GM23248 (cell line): ENCODE results near the gene CROCC2. TPM values are rescaled to one million over a fixed set of nuclear protein-coding genes. Genes with fewer than 3 reads are reported as not detected.

Source experiments
- DNase-seq: peaks from one replicate; pipeline ENCODE4 v3.0.0-alpha.2; 2015
- H2AFZ ChIP-seq: fragments of 200-600 bp; sonication (generic); 2 replicates; pipeline ENCODE4 v1.6.1; 2016; ENCODE audit warnings: antibody characterized with exemption
- H3F3A ChIP-seq: fragments of 200-600 bp; sonication (generic); 2 replicates; pipeline ENCODE4 v1.6.1; 2016; ENCODE audit warnings: mild to moderate bottlenecking, antibody characterized with exemption, mixed run types; ENCODE audit not compliant: insufficient read depth
- H3K27ac ChIP-seq: fragments of 200-600 bp; sonication (generic); 2 replicates; pipeline ENCODE4 v1.5.1; 2016; ENCODE audit warnings: mild to moderate bottlenecking
- H3K27me3 ChIP-seq: fragments of 200-600 bp; sonication (generic); replicated peaks from 2 replicates; pipeline ENCODE4 v1.6.1; 2016; ENCODE audit warnings: mild to moderate bottlenecking; ENCODE audit not compliant: insufficient read depth
- H3K36me3 ChIP-seq: fragments of 200-600 bp; sonication (generic); 2 replicates; pipeline ENCODE4 v1.6.1; 2016; ENCODE audit warnings: low read depth, mild to moderate bottlenecking
- H3K4me1 ChIP-seq: fragments of 200-600 bp; sonication (generic); 2 replicates; pipeline ENCODE4 v1.6.1; 2016; ENCODE audit warnings: mild to moderate bottlenecking; ENCODE audit not compliant: insufficient read depth
- H3K4me2 ChIP-seq: fragments of 200-600 bp; sonication (generic); one replicate; pipeline ENCODE4 v1.6.1; 2016; ENCODE audit warnings: mild to moderate bottlenecking; ENCODE audit not compliant: unreplicated experiment
- H3K4me3 ChIP-seq: fragments of 200-600 bp; sonication (generic); 2 replicates; pipeline ENCODE4 v1.5.1; 2016; ENCODE audit warnings: mild to moderate bottlenecking
- H3K79me2 ChIP-seq: fragments of 200-600 bp; sonication (generic); 2 replicates; pipeline ENCODE4 v1.6.1; 2016; ENCODE audit warnings: mild to moderate bottlenecking; ENCODE audit not compliant: insufficient read depth
- H3K9ac ChIP-seq: fragments of 200-600 bp; sonication (generic); 2 replicates; pipeline ENCODE4 v1.6.1; 2016; ENCODE audit warnings: mild to moderate bottlenecking
- H3K9me2 ChIP-seq: fragments of 200-600 bp; sonication (generic); 2 replicates; pipeline ENCODE4 v1.6.1; 2016; ENCODE audit warnings: mixed run types, mild to moderate bottlenecking, moderate library complexity; ENCODE audit not compliant: insufficient read depth
- H3K9me3 ChIP-seq: fragments of 200-600 bp; sonication (generic); one replicate; pipeline ENCODE4 v1.6.1; 2017; ENCODE audit warnings: low read depth
- H4K20me1 ChIP-seq: fragments of 200-600 bp; sonication (generic); 2 replicates; pipeline ENCODE4 v1.6.0; 2016; ENCODE audit not compliant: insufficient read depth
- EZH2 ChIP-seq: fragments of 200-600 bp; sonication (generic); IDR thresholded peaks from 2 replicates; pipeline ENCODE4 v1.6.1; 2018; ENCODE audit warnings: antibody characterized with exemption, mild to moderate bottlenecking; ENCODE audit not compliant: insufficient read depth, poor library complexity, severe bottlenecking
- EZH2phosphoT487 ChIP-seq: fragments of 200-600 bp; sonication (generic); IDR thresholded peaks from 2 replicates; pipeline ENCODE4 v1.6.1; 2018; ENCODE audit warnings: antibody characterized with exemption, moderate library complexity, mild to moderate bottlenecking, low read depth; ENCODE audit not compliant: insufficient read depth
- WGBS, 2 experiments: methylation state at CpG; one replicate each; pipeline ENCODE4 v1.1.6; 2015 to 2017; ENCODE audit warnings: low lambda C conversion rate in 2 of 2, low coverage in 1 of 2; ENCODE audit errors: missing lambda C conversion rate in 2 of 2; 5-methylcytosine and 5-hydroxymethylcytosine counted together
- in situ Hi-C: fragments of 300-500 bp; cut with MboI; formaldehyde crosslinking; loops from 2 replicates; pipeline ENCODE4 v1.15.0; 2020
- polyA plus RNA-seq: library from polyadenylated mRNA; unstranded; fragments of >200 nt; fragmentation: Nextera tagmentation; extraction: Ambion mirVana; gene quantifications from 2 replicates; pipeline ENCODE4 v1.2.1, GENCODE V29; 2016
- total RNA-seq: library from RNA; depleted of rRNA; stranded (reverse); fragments of >200 nt; shearing (Covaris generic); gene quantifications from 2 replicates; pipeline ENCODE4 v1.2.3, GENCODE V29; 2014

Gene CROCC2
- total and polyA plus RNA-seq, 2 experiments from 2014 or later: under 0.01 TPM; not detected in 1

GRCh38 chr2:240885566-240885965 is 20.6 kb upstream of the CROCC2 start:
- H3F3A ChIP-seq: no peaks in the 10 kb centered on the region
- no peaks in the 10 kb centered on the region for H4K20me1 ChIP-seq
- H3K27me3 ChIP-seq: no peaks in the 10 kb centered on the region
- no peaks in the 10 kb centered on the region for H3K79me2 ChIP-seq
- no peaks in the 10 kb centered on the region for H3K4me1 ChIP-seq
- no peak for DNase-seq
- no peak overlapping the region for H2AFZ ChIP-seq
- TF ChIP-seq EZH2phosphoT487: no peak
- H3K4me3 ChIP-seq: no peak overlapping the region
- no peak overlapping the region for H3K9ac ChIP-seq
- H3K9me3 ChIP-seq: no peaks in the 10 kb centered on the region
- in situ Hi-C loops: no loop called here
- H3K4me2 ChIP-seq: no peak overlapping the region
- whole genome bisulfite sequencing, 2 experiments: 17 to 29% methylated on average over 1 of the region's 1 CpG
- no peaks in the 10 kb centered on the region for H3K9me2 ChIP-seq
- H3K36me3 ChIP-seq: no peaks in the 10 kb centered on the region
- no peak overlapping the region for H3K27ac ChIP-seq

- DNase-seq: no peak
- H2AFZ ChIP-seq: no peak overlapping the region
- 84 to 90% methylated on average over 5 of the region's 5 CpGs for WGBS, 2 experiments
- H3K4me2 ChIP-seq: no peak overlapping the region
- in situ Hi-C loops: no loop called here
- TF ChIP-seq EZH2 (no peak), EZH2phosphoT487 (no peak)
- no peaks in the 10 kb centered on the region for H3K9me3 ChIP-seq
- no peaks in the 10 kb centered on the region for H3F3A ChIP-seq
- H3K79me2 ChIP-seq: no peaks in the 10 kb centered on the region
- H3K9ac ChIP-seq: no peak overlapping the region
- H3K9me2 ChIP-seq: no peaks in the 10 kb centered on the region
- no peak overlapping the region for H3K27ac ChIP-seq
- no peaks in the 10 kb centered on the region for H3K4me1 ChIP-seq
- H4K20me1 ChIP-seq: no peaks in the 10 kb centered on the region
- no peaks in the 10 kb centered on the region for H3K36me3 ChIP-seq
- no peaks in the 10 kb centered on the region for H3K27me3 ChIP-seq
- H3K4me3 ChIP-seq: no peak overlapping the region
Observed at GRCh38 chr2:240886023-240886565, 20.0 kb upstream of the CROCC2 start.

- in situ Hi-C loops: no loop called here
- Histone ChIP-seq H3K27me3 (no peaks in the 10 kb centered on the region), H3K4me1 (no peaks in the 10 kb centered on the region), H3F3A (no peaks in the 10 kb centered on the region), H3K4me3 (no peak overlapping the region), H3K9me3 (no peaks in the 10 kb centered on the region), H3K9ac (no peak overlapping the region), H3K9me2 (no peaks in the 10 kb centered on the region), H2AFZ (no peak overlapping the region), H3K27ac (no peak overlapping the region), H3K4me2 (no peak overlapping the region), H3K79me2 (no peaks in the 10 kb centered on the region), H4K20me1 (no peaks in the 10 kb centered on the region), H3K36me3 (no peaks in the 10 kb centered on the region)
- whole genome bisulfite sequencing, 2 experiments: 58 to 66% methylated on average over 18 of the region's 18 CpGs
- TF ChIP-seq EZH2phosphoT487 (no peak), EZH2 (no peak)
- DNase-seq: no peak
Observed at GRCh38 chr2:240886678-240887609, 19.2 kb upstream of the CROCC2 start.

- no peak overlapping the region for H3K4me2 ChIP-seq
- no peaks in the 10 kb centered on the region for H4K20me1 ChIP-seq
- H3K27me3 ChIP-seq: no peaks in the 10 kb centered on the region
- no peak for TF ChIP-seq EZH2phosphoT487
- no peak for TF ChIP-seq EZH2
- no peak overlapping the region for H3K27ac ChIP-seq
- WGBS, 2 experiments: 79 to 82% methylated on average over 4 of the region's 4 CpGs
- no peaks in the 10 kb centered on the region for H3K79me2 ChIP-seq
- H2AFZ ChIP-seq: no peak overlapping the region
- H3K9me3 ChIP-seq: no peaks in the 10 kb centered on the region
- H3K9ac ChIP-seq: no peak overlapping the region
- H3K36me3 ChIP-seq: no peaks in the 10 kb centered on the region
- no peaks in the 10 kb centered on the region for H3F3A ChIP-seq
- H3K4me1 ChIP-seq: no peaks in the 10 kb centered on the region
- no peak for DNase-seq
- H3K4me3 ChIP-seq: no peak overlapping the region
- in situ Hi-C loops: no loop called here
- no peaks in the 10 kb centered on the region for H3K9me2 ChIP-seq
Observed at GRCh38 chr2:240887631-240888030, 18.5 kb upstream of the CROCC2 start.
